HAP-1 (cell line): Measurements from ENCODE around the gene SLC9A3.

ENCODE experiments used
- DNase-seq, 2 experiments: peaks; one replicate each; pipeline ENCODE4 v3.0.0-alpha.2; 2016 to 2020; ENCODE audit warnings: low spot score in 2 of 2
- H3K27me3 ChIP-seq: fragments of 250-450 bp; sonication (Bioruptor Pico); 2 replicates; pipeline ENCODE4 v1.5.1; 2020; ENCODE audit warnings: low read depth, mild to moderate bottlenecking, moderate library complexity
- H3K36me3 ChIP-seq: fragments of 250-450 bp; sonication (Bioruptor Pico); replicated peaks from 2 replicates; pipeline ENCODE4 v1.5.1; 2020; ENCODE audit warnings: mild to moderate bottlenecking
- H3K4me1 ChIP-seq: fragments of 250-450 bp; sonication (Bioruptor Pico); 2 replicates; pipeline ENCODE4 v1.5.1; 2020; ENCODE audit warnings: mild to moderate bottlenecking
- H3K4me3 ChIP-seq: fragments of 250-450 bp; sonication (Bioruptor Pico); 2 replicates; pipeline ENCODE4 v1.5.1; 2020; ENCODE audit warnings: mild to moderate bottlenecking, moderate library complexity
- H3K9me3 ChIP-seq: fragments of 250-450 bp; sonication (Bioruptor Pico); 2 replicates; pipeline ENCODE4 v1.5.1; 2020; ENCODE audit warnings: mild to moderate bottlenecking, moderate library complexity
- in situ Hi-C: fragments of 300-500 bp; cut with MboI; formaldehyde crosslinking; loops from 3 replicates; pipeline ENCODE4 v1.14.3; 2020; ENCODE audit warnings: low sequenced_read_pairs, inconsistent platforms, mixed read lengths

The SLC9A3 gene

DNA sequence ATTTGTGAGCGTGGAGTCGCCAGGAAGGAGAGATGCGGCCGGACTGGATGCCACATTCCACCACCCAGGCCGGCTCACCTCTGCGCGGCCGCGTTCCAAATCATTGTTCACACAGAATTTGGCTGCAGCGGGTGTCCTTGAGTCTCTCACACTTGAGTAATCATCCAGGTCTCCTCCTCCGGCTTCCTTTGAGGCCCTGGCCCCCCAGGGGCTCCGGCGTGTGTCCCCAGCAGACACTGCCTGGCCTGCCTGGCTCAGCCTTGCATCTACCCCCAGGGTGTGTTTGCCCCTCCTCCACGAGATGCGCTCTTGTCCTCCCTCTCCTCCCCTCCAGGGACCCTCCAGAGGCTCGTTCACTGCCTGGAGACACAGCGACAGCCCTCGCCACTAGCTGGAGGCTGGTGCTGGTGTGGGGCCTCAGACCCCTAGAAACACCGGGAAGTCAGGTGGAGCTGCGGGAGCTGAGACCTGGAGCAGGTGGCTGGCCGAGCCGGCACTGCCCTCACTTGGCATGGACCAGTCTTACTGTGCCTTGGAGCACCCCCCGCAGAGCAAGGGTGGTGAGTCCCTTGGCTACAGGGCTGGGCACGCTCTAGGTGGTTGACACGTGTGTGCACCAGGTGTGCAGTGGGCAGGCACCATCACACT, 7.0 kb upstream of the SLC9A3 start:
- Histone ChIP-seq H3K27me3 (peaks cover 34% of the 10 kb centered on the region), H3K4me3 (no peak overlapping the region), H3K4me1 (no peaks in the 10 kb centered on the region), H3K9me3 (no peaks in the 10 kb centered on the region), H3K36me3 (no peaks in the 10 kb centered on the region)
- no peak for DNase-seq
- in situ Hi-C loops: no loop called here

DNA sequence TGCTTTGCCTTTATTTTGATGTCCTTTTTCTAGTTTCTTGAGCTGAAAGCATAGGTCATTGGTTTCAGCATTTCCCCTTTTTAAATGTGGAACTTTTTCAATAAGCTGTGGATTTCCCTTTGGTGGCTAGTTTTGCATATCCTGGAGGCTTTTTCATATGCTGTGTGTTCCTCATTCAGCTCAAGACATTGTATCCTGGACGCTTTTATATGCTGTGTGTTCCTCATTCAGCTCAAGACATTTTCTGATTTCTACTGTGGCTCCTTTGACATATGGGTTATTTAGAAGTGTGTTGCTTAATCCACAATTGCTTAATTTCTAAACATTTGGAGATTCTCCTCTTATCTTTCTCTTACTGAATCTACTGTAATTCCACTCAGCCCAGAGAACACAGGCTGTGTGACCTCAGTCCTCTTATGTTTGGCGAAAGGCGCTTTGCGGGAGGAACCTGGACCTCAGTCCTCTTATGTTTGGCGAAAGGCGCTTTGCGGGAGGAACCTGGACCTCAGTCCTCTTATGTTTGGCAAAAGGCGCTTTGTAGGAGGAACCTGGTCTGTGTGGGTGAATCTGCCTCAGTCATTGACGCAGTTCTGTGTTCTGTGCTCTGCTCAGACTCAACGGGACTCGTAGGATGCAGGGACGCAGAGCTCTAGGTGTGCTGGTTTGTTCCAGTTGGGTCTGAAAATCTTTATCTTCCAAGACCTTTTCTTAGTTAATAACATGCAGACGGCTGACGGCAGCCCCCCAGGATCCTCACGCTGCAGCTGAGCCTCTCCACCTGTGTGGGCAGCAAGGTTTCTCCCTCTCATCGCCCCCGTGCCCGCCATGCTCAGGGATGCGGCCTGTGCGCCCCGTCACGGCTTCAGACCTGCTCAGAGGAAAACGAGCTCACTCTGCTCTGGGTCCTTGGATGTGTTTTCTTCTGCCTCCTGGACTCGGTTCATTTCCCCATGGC, 6.0 kb upstream of the SLC9A3 start:
- Histone ChIP-seq H3K9me3 (no peaks in the 10 kb centered on the region), H3K27me3 (peaks cover 44% of the 10 kb centered on the region), H3K4me3 (no peak overlapping the region), H3K4me1 (no peaks in the 10 kb centered on the region), H3K36me3 (no peaks in the 10 kb centered on the region)
- in situ Hi-C loops: no loop called here
- no peak for DNase-seq

DNA sequence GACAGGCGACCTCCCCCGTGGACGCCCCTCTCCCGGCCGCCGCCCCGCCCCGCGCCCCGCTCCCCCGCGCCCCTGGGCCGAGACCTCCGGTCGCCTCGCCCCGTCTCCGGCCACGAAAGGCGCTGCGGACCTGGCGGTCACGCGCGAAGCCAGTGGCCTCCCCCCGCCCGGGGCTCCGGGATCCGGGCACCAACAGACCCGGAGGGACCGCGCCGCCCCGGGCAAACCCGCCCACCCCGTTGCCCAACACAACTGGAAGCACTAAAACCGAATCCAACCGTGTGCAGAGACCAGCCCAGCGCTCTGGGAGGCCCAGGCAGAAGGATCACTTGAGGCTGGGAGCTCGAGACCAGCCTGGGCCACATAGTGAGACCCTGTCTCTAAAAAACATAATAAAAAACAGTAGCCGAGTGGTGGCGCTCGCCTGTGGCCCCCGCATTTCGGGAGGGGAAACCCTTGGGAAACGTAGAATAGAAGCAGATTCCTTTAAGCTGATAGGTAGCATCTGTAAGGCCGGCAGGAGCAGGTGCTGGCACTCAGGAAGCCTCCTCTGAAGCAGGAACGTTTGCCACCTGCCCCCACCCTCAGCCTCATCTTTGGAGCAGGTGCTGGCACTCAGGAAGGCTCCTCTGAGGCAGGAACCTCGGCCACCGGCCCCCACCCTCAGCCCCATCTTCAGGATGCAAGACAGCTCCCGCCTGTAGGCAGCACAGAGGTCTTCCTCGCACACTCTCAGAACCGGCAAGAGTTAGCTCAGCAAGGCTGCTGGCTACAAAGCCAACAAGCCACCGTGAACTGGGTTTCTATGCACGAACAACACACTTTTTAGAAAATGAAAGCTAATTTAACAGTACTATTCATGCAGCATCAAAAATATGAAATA, 4.6 kb upstream of the SLC9A3 start:
- Histone ChIP-seq H3K4me1 (no peaks in the 10 kb centered on the region), H3K4me3 (peak overlapping the region; percentile 4; the same call in 1 of the 2 replicates), H3K9me3 (no peaks in the 10 kb centered on the region), H3K27me3 (peaks cover 46% of the 10 kb centered on the region), H3K36me3 (no peaks in the 10 kb centered on the region)
- in situ Hi-C loops: no loop called here
- no peak for DNase-seq

DNA sequence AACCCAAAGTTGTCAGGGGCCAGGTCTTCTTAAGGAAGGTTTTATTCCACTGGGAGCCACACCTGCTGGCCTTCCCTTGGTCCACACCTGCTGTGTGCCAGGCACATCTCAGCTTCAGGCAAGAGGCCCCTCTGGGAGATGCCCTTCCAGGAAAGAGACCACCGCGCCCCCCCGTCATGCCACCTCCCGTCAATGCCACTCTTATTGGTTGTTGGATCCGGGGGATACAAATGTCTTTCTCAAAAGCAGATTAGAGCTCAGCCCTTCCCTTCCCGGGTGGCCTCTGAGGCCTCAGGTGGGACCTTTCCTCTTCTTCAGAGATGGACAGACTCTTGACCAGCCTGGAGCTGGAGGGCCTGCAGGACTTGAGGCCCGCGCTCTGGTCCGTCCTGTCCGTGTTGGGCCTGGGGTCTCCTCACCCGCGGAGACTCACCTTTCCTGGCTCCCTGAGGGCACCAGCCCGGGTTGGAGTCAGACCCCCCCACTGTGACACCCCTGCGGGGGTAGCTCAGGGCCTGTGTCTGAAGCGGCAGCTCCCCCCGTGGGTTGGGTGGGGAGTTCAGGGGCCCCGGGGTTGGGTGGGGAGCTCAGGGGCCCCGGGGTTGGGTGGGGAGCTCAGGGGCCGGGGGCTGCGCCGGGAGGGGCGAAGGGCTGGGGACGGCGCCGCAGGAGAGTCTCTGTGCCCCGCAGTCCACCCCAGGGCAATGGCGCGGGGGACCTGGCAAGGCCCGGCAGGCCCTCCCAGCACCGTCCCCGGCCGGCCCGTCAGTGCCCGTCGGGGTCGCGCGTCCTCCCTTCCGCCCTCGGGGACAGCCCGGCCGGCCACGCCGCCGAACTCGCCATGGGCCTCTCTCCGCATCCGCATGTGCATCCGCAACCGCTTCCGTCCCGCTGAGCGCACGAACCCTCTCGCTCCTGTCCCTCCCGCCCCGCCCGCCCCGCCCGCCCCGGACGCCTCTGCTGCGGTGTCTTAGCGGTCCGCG, 3.7 kb upstream of the SLC9A3 start:
- no peak for DNase-seq
- Histone ChIP-seq H3K36me3 (no peaks in the 10 kb centered on the region), H3K4me1 (no peaks in the 10 kb centered on the region), H3K4me3 (no peak overlapping the region), H3K9me3 (no peaks in the 10 kb centered on the region), H3K27me3 (peaks cover 55% of the 10 kb centered on the region)
- in situ Hi-C loops: no loop called here

DNA sequence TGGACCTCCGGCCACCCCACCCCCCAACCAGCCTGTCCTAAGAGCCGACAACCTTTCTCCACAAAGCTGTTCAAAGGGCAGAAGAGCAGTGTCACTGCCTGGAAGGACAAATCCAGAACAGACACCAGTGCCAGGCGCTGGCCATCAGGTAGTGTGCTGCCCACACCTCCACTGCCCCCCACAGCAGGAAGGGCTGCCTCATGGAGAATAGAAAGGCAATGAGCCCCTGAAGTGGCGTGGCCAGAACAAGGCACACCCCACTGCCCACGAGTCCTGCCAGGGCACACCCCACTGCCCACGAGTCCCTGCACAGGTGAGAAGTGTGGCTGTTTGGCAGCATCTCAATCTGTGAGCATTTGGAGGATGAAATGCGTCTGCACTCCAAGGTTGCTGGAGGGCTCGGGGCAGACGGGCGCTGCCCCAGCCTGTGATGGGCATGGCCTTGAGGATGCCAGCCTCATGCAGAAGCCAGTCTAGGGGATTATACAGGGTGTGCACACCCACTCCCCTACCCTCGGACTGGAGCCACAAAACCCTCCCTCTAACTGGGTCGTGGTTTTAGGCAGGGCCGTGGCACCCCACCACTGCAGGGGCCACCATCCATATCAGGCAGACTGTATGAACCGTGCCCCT, 2.3 kb upstream of the SLC9A3 start:
- Histone ChIP-seq H3K4me1 (no peaks in the 10 kb centered on the region), H3K36me3 (no peaks in the 10 kb centered on the region), H3K9me3 (no peaks in the 10 kb centered on the region), H3K4me3 (no peak overlapping the region), H3K27me3 (peaks cover 63% of the 10 kb centered on the region)
- DNase-seq: no peak
- in situ Hi-C loops: no loop called here

DNA sequence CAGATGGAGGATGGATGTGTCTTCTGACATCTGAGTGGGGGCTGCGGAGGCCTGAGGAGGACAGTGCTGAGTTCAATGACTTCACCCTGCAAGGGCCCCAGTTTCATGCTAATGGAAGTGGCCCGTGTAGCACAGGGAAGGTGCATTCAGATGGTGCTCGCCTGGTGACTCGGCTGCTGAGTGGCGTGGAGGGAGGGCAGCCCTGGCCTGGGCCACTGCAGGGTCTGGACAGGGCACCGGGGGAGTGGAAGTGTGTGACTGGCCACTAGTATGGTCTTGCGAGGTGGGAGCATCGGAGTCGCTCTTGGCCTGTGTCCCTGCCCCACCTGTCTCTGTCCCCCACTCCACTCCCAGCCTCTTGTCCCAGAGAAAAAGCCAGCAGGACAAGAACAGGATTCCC, 1.7 kb upstream of the SLC9A3 start:
- H3K36me3 ChIP-seq: no peaks in the 10 kb centered on the region
- peaks cover 63% of the 10 kb centered on the region for H3K27me3 ChIP-seq
- no peaks in the 10 kb centered on the region for H3K4me1 ChIP-seq
- DNase-seq: no peak
- H3K9me3 ChIP-seq: no peaks in the 10 kb centered on the region
- H3K4me3 ChIP-seq: no peak overlapping the region
- in situ Hi-C loops: no loop called here

DNA sequence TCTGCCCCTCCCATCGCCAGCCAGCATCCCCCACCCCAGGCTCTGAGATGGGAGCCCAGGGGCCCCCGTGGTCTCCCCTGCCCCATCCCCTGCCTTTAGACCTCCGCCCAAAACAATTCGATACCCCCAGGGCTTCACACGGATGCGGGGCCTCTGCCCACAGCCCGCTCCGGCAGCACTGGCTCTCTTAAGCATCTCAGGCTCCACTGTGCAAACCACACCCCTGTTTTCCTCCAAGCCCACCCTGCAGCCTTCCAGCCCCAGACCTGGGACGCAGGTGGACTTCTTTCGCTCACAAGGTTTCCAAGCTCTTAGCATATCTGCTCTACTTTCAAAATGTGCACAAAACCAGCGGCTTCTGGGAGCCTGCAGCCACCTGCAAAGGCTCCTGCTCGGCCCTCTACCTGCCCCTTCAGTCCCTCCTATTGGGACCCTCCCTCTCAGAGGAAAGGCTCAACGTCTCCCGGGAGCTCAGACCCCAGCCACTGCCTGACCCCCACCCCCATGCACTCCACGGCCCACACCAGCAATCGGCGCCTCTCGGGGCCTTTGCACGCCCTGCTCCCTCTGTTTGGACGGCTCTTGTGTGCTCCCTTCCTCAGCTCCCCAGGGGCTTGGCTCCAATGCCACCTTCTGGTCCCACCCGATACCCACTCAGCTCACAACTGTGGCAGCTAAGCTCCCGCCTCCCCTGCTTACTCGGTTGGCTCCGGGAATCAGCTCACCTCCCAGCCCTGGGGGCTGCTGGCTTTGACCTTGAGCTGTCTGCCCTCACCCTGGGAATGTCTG, 918 bp upstream of the SLC9A3 start:
- Histone ChIP-seq H3K4me1 (no peaks in the 10 kb centered on the region), H3K4me3 (no peak overlapping the region), H3K27me3 (peaks cover 61% of the 10 kb centered on the region), H3K9me3 (no peaks in the 10 kb centered on the region), H3K36me3 (no peaks in the 10 kb centered on the region)
- in situ Hi-C loops: no loop called here
- no peak for DNase-seq

DNA sequence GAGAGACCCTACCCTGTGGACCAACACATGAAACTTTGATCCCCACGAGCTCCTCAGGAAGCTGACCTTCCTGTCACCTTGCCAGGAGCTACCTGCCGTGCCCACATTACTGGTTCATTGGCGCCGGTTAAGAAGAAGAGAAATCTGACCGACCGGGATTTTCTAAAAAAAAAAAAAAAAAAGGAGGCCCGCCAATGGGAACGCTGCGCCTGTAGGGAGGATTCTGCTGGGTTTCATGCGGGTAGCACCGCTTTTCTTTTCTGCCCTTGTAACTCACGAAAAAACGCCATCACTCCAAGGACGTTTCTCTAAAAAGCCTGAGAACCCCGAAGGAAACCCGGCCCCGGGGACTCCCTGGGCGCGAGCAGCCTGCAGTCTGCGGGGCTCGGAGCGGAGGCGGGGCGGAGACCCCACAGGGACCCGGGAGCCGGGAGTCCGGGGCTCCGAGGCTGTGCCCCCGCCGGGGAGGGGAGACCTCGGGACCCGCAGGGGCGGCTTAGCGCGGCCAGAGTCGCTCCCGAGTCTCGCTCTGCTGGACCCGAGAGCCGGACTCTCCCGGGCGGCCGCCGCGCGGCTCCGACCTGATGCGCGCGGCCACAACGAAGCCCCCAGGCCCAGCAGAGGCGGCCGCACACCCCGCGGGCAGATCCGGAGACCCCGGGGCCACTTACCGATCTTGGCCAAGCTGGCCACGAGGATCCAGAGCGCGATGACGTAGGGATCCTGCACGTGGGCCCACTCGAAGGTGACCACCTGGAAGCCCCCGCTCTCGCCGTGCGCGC, 617 bp downstream of the SLC9A3 start:
- no peak for DNase-seq
- no peaks in the 10 kb centered on the region for H3K36me3 ChIP-seq
- in situ Hi-C loops: no loop called here
- H3K4me1 ChIP-seq: no peaks in the 10 kb centered on the region
- H3K9me3 ChIP-seq: no peaks in the 10 kb centered on the region
- H3K4me3 ChIP-seq: no peak overlapping the region
- peaks cover 46% of the 10 kb centered on the region for H3K27me3 ChIP-seq

DNA sequence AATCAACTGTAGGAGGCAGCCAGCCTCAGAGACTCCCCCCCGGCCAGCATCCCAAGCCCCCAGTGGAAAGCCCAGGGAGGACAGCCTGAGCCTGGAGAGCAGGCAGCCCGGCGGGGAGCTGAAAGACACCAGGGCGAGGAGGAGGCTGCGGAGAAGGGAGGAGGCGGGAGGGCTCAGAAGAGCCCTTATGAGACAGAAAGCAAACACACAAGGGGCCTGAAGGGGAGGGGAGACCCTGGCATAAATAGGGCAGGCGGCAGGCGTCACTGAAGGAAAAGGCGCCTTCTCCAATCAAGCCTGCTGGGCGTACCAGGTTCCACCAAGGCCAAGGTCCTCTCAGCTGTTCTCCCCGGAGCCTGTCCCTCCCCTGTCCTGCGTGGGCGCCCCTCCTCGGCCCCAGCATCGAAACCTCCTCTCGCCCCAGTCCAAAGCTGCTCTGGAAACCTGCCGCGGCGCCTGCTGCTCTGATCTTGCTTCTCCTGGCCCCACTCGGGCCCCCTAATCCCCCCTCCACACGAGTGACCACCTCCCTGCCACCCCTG, 1.3 kb downstream of the SLC9A3 start:
- no peak overlapping the region for H3K4me3 ChIP-seq
- in situ Hi-C loops: no loop called here
- no peak for DNase-seq
- no peaks in the 10 kb centered on the region for H3K36me3 ChIP-seq
- no peaks in the 10 kb centered on the region for H3K4me1 ChIP-seq
- H3K27me3 ChIP-seq: peaks cover 46% of the 10 kb centered on the region
- H3K9me3 ChIP-seq: no peaks in the 10 kb centered on the region

DNA sequence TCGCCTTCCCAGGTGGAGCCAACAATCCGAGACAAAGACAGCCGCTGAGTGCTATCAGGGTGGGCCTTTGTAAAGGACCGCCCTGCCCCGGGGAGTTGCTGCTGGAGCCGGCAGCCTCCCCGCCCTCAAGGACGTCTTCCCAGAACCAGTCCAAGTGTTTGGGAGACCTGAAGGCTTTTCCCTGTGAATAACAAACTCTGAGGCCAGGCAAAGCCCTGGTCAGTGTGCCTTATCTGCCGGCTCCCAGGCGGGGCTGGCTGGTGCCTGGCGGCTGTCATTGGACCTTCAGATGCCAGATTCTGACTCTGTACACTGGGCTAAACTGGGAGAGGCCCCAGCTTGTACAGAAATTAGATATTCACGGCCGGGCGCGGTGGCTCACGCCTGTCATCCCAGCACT, 2.1 kb downstream of the SLC9A3 start:
- H3K9me3 ChIP-seq: no peaks in the 10 kb centered on the region
- peaks cover 38% of the 10 kb centered on the region for H3K27me3 ChIP-seq
- H3K36me3 ChIP-seq: no peaks in the 10 kb centered on the region
- no peak overlapping the region for H3K4me3 ChIP-seq
- no peak for DNase-seq
- in situ Hi-C loops: no loop called here
- no peaks in the 10 kb centered on the region for H3K4me1 ChIP-seq

DNA sequence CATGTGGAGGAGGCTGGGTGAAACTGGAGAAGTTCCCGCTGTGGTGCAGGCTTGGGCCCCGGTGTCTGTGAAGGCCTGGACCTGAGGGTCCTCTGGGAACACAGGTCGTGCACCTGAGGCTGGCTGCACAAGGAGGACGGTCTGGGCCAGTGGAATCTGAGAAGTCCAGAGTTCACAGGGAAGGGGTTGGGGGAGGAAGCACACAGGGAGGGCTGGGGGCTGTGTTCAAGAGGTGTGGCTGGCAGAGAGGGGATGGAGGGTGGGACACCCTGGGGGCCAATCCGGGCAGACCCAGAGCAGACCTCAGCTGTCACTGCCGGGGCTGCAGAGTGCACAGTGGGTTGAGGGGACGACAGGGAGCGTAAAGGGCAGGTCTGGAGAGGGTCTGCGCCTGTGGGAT, 2.6 kb downstream of the SLC9A3 start:
- Histone ChIP-seq H3K4me3 (no peak overlapping the region), H3K36me3 (no peaks in the 10 kb centered on the region), H3K4me1 (no peaks in the 10 kb centered on the region), H3K9me3 (no peaks in the 10 kb centered on the region), H3K27me3 (peaks cover 33% of the 10 kb centered on the region)
- DNase-seq: no peak
- in situ Hi-C loops: no loop called here
